ENCODE data around the gene FAM120B. TPM values are rescaled to one million over a fixed set of nuclear protein-coding genes. Genes with fewer than 3 reads are reported as not detected.
"Not testable (repeated sequence)": the region's sequence is repeated elsewhere in the genome, so short reads cannot be mapped to it uniquely, and the experiment has no call there.

Gene FAM120B
- total RNA-seq, 2 experiments from 2014 or later = 34.9 to 35.8 TPM

DNA sequence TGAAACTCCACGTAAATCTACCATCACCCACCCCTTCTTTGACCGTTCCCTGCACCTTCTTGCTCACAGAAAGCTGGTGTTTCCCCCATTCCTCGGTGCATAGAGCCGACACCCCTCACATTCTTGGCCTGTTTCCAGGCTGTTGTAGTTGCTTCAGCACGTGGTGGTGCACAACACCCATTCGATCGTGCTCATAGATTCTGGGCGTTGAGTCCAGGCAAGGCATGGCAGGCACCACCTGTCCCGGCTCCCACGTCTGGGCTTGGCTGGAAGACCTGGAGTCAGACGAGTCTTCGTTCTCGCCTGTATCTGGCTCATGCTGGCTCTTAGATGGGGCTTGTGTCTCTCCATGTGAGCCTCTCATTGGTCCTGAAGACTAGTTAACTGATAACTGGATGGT is 100.6 kb downstream of the FAM120B start:
- DNase-seq = no peak
- Mint-ChIP-seq H3K9me3 (peaks cover 2% of the 10 kb centered on the region), H3K36me3 (peaks cover 29% of the 10 kb centered on the region), H3K27me3 (peaks cover 15% of the 10 kb centered on the region), H3K4me1 (peaks cover 3% of the 10 kb centered on the region), H3K4me3 (no peak overlapping the region), H3K27ac (no peak overlapping the region)
- ATAC-seq (ENCODE audit: low read depth) = no peak
- POLR2A ChIA-PET = no interaction called here

DNA sequence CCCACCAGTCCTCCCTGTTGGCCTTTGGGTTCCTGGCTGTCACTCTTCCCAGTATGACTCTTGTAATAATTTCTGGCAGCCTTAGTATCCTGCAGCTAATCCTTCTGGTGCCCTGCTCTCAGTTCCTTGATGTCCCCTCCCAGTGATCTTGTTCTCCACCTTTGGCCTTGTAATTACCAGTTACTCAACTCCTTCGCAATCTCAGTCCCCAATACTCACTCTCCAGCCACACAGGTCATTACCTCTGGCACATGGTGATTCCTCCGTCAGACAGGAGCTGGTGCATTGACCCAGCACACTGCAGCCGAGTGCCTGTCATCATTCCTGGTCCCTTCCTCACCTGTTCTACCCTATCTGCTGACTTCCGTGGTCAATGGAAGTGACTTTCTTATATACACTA is 101.4 kb downstream of the FAM120B start:
- DNase-seq = no peak
- no peak for ATAC-seq (ENCODE audit: low read depth)
- Mint-ChIP-seq H3K27ac (no peak overlapping the region), H3K4me3 (no peak overlapping the region), H3K4me1 (peaks cover 3% of the 10 kb centered on the region), H3K36me3 (peaks cover 29% of the 10 kb centered on the region), H3K27me3 (peaks cover 19% of the 10 kb centered on the region), H3K9me3 (peaks cover 2% of the 10 kb centered on the region)
- POLR2A ChIA-PET = no interaction called here

DNA sequence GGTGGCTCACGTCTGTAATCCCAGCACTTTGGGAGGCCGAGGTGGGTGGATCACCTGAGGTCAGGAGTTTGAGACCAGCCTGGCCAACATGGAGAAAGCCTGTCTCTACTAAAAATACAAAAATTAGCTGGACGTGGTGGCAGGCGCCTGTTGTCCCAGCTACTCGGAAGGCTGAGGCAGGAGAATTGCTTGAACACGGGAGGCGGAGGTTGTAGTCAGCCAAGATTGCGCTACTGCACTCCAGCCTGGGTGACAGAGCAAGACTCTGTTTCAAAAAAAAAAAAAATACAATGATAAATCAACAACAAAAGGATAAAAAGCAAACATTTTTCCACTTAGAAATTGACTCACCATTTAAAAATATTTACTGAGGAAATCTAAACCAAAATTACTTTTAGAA is 103.2 kb downstream of the FAM120B start:
- H3K27ac Mint-ChIP-seq; DNase-seq; POLR2A ChIA-PET; H3K4me1 Mint-ChIP-seq; ATAC-seq (ENCODE audit: low read depth); H3K4me3 Mint-ChIP-seq; H3K9me3 Mint-ChIP-seq: not testable (repeated sequence)
- Mint-ChIP-seq H3K27me3 (peaks cover 27% of the 10 kb centered on the region), H3K36me3 (peaks cover 26% of the 10 kb centered on the region)

DNA sequence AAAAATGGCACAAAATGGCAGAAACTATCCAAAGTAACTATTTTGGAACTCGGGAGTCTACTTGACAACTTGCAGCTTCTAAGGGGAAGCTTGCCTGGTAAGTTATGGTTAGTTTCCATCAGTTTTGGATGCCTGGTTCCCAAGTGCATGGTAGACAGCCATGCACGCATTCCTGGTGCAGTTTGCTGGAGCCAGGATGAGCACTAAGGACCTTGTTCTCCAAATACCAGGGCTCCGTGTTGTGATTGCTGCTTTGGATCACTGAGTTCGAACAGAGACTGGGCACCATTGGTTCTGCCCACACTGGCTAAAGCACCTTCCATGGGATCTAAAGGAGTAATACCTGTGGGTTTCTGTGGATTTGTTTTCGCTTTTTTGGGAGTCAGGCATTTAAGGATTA is 103.7 kb downstream of the FAM120B start:
- no peak overlapping the region for H3K4me3 Mint-ChIP-seq
- POLR2A ChIA-PET = no interaction called here
- H3K27ac Mint-ChIP-seq = no peak overlapping the region
- no peak for ATAC-seq (ENCODE audit: low read depth)
- H3K4me1 Mint-ChIP-seq = peaks cover 3% of the 10 kb centered on the region
- H3K27me3 Mint-ChIP-seq = peaks cover 30% of the 10 kb centered on the region
- H3K9me3 Mint-ChIP-seq = peaks cover 3% of the 10 kb centered on the region
- peaks cover 21% of the 10 kb centered on the region for H3K36me3 Mint-ChIP-seq
- DNase-seq = no peak

DNA sequence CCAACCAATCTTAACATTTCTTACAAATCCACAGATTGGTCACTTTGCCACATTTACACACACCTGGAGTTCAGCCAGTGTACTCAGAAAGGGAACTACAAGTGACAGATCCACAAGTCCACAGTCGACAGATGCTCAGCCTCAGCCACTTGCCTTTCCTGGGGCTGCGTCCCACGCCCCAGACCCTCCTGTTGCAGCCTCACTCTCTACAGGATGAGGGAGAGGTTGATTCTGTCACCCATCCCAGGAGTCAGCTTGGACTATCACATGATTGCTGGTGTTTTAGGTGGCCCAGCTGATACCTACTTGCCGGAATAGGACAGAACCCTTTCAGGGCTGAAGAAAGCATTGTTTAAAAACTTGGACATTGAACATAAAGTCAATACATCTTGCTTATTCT is 108.8 kb downstream of the FAM120B start:
- Mint-ChIP-seq H3K27ac (no peak overlapping the region), H3K36me3 (no peaks in the 10 kb centered on the region), H3K4me3 (no peak overlapping the region), H3K9me3 (peaks cover 3% of the 10 kb centered on the region), H3K4me1 (no peaks in the 10 kb centered on the region), H3K27me3 (peaks cover 42% of the 10 kb centered on the region)
- DNase-seq = no peak
- ATAC-seq (ENCODE audit: low read depth) = no peak
- POLR2A ChIA-PET = no interaction called here

DNA sequence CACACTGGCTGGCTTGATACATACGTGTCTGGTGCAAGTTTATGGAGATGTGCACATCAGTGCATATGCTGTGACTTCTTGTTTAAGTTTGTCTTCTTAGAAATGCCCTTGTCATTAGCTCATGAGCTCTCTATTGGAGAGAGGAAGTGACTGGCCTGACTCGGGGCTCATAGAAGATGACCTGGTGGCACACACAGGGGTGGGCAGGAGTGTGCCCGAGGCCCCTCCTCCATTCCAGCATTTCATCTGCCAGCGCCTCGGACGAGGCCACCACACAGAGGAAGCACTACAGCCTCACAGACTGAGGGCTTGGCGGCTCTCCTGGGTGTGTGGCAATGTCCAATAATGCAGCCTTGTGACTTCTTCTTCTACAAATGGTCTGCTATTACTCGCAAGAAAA is 109.7 kb downstream of the FAM120B start:
- H3K27me3 Mint-ChIP-seq = peaks cover 34% of the 10 kb centered on the region
- peaks cover 1% of the 10 kb centered on the region for H3K9me3 Mint-ChIP-seq
- POLR2A ChIA-PET = no interaction called here
- DNase-seq (no peak), ATAC-seq (ENCODE audit: low read depth) (no peak)
- no peaks in the 10 kb centered on the region for H3K36me3 Mint-ChIP-seq
- H3K4me3 Mint-ChIP-seq = no peak overlapping the region
- H3K4me1 Mint-ChIP-seq = no peaks in the 10 kb centered on the region
- no peak overlapping the region for H3K27ac Mint-ChIP-seq

DNA sequence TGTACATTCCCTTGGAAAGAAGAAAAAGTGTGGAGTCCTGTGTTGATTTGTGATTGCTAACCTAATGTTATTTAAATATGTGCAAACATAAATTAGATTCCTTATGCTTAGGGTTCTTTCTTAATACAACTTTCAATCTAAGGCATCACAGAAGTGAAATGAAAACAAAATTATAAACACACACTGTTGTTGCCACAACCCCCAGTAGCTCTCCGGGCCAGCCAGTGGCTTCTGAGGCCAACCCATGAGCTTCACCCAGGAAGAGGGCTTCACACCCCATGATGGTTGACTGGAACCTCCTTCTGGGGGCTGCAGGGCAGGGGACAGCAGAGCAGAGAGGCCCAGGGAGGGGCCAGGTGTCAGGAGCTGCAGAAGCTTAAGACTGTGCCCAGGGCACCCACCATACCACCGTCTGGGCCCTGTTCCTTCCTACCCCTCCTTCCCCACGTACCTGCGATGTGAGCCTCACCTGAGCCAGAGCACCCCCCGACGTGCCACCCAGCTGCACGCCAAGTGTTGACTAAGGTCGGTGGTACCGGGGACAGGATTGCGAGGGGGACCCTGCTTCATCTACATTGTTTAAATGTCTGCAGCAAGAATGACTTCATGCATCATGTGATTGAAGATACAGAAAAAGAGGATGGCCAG is 110.5 kb downstream of the FAM120B start:
- POLR2A ChIA-PET = no interaction called here
- no peak for ATAC-seq (ENCODE audit: low read depth)
- peaks cover 34% of the 10 kb centered on the region for H3K27me3 Mint-ChIP-seq
- no peaks in the 10 kb centered on the region for H3K4me1 Mint-ChIP-seq
- H3K9me3 Mint-ChIP-seq = peaks cover 1% of the 10 kb centered on the region
- no peak overlapping the region for H3K27ac Mint-ChIP-seq
- DNase-seq = no peak
- no peaks in the 10 kb centered on the region for H3K36me3 Mint-ChIP-seq
- H3K4me3 Mint-ChIP-seq = no peak overlapping the region

DNA sequence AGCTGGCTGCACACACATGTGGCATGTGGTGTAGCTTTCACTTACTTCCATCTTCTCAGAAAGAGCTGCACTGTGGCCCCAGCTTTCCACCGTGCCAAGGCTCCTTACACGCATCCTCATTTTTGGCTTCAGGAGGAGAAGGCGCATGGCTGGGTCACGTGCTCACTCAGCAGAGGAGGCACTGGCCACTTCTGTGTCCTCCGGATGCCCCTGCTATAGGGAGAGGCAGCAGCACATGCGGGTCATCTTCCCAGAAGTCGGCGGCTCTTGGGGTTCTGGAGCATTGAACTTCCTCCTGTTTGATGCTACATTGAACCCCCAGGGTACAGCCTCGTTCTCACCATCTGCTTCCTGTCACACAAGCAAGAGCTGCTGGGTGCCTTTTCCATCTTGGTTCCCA is 111.3 kb downstream of the FAM120B start:
- ATAC-seq (ENCODE audit: low read depth) (no peak), DNase-seq (no peak)
- Mint-ChIP-seq H3K27me3 (peaks cover 29% of the 10 kb centered on the region), H3K27ac (no peak overlapping the region), H3K4me3 (no peak overlapping the region), H3K36me3 (no peaks in the 10 kb centered on the region), H3K9me3 (peaks cover 1% of the 10 kb centered on the region), H3K4me1 (no peaks in the 10 kb centered on the region)
- POLR2A ChIA-PET = no interaction called here

DNA sequence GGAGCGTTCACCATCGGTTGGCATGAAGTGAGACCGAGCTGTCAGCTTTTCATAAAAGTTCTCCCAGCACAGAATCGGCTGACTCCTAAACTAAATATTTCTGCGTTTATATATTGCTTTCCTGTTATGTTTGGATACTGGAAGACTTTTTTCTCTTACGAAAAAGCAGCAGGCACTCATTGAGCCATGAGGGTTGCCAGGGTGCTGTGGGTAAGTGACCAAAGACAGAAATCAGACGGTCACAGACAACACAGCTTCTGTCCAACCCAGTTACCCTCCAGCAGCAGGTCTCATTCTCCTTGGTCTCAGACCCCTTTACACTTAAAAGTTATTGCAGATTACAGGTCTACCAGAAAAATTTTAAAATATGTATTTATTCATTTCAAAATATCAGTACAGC is 113.7 kb downstream of the FAM120B start:
- Mint-ChIP-seq H3K4me3 (no peak overlapping the region), H3K27ac (no peak overlapping the region), H3K36me3 (no peaks in the 10 kb centered on the region), H3K9me3 (no peaks in the 10 kb centered on the region), H3K27me3 (peaks cover 21% of the 10 kb centered on the region), H3K4me1 (no peaks in the 10 kb centered on the region)
- ATAC-seq (ENCODE audit: low read depth) = no peak
- no peak for DNase-seq
- POLR2A ChIA-PET = no interaction called here

DNA sequence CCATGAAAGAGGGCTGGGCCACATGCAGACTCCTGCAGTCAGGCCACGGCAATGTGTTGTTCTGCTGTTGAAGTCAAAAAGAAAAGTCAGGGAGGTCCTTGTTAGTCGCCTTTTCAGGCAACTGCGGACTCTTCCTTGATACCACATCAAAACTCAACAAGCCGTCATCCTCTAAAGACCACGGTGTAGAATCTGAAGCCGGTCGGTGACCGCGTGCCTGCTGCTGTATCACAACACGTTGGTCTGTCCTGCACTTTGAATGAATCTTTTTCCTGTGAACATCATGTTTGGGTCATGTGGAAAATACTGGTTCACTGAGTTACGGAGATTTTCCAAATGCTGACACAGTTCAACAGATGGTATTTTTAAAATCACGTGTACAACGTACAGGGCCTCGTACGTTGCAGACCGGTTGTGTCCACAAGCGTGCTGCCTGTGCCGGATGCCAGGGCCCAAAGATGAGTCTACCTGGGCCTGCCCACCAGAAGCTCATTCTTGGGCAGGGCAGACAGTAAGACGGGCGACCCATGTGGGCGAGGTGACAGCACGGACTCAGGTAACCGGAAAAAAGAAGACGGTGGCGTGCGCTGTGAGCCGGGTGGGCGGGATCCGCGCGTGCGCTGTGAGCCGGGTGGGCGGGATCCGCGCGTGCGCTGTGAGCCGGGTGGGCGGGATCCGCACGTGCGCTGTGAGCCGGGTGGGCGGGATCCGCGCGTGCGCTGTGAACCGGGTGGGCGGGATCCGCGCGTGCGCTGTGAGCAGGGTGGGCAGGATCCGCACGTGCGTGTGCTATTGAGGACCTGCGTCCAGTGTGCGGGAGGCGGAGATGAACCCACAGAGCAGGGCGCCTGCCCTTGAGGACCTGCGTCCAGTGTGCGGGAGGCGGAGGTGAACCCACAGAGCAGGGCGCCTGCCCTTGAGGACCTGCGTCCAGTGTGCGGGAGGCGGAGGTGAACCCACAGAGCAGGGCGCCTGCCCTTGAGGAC is 114.5 kb downstream of the FAM120B start:
- H3K9me3 Mint-ChIP-seq = no peaks in the 10 kb centered on the region
- ATAC-seq (ENCODE audit: low read depth) = no peak
- peaks cover 15% of the 10 kb centered on the region for H3K27me3 Mint-ChIP-seq
- no peak for DNase-seq
- H3K4me3 Mint-ChIP-seq = no peak overlapping the region
- POLR2A ChIA-PET = no interaction called here
- no peaks in the 10 kb centered on the region for H3K4me1 Mint-ChIP-seq
- no peak overlapping the region for H3K27ac Mint-ChIP-seq
- no peaks in the 10 kb centered on the region for H3K36me3 Mint-ChIP-seq

DNA sequence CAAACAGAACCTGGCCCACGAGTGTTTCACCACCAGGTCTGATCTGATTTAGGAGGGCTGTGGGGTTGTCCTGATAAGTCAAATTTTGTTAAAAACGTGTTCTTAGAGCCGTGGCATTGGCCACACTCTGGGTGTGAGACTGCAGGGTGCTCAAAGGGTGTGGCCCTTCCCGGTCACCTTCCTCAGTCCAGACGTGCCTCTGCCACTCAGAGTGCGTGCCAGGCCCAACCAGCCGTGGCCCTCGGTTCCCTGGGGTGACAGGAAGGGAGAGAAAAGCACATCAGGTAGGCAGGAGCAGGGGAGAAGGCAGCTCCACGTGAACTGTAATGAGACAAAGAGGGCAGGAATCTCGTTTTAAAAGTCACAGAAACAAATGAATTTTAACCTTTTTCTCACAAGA is 115.4 kb downstream of the FAM120B start:
- no peak for ATAC-seq (ENCODE audit: low read depth)
- Mint-ChIP-seq H3K27ac (no peak overlapping the region), H3K27me3 (peaks cover 16% of the 10 kb centered on the region), H3K4me1 (no peaks in the 10 kb centered on the region), H3K9me3 (no peaks in the 10 kb centered on the region), H3K4me3 (no peak overlapping the region), H3K36me3 (no peaks in the 10 kb centered on the region)
- no peak for DNase-seq
- POLR2A ChIA-PET = no interaction called here

DNA sequence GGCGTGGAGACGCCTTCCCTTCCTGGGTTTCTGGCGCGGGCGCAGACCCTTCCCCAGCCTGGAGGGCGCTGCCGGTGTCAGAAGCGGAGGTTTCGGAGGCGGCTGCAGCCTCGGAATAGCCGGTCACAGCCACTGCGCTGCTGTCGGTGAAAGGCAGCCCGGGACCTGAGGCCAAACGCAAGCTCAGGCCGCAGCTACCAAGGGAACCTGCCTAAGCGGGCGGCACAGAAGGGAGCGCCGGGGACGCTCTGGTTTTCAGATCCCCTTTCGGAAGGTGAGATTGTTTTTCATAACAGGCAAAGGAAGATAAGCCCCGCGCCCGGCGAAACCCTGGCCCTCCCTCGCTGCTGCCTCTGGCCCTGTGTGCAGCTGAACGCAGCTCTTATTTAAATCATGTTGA is 116.5 kb downstream of the FAM120B start:
- ATAC-seq (ENCODE audit: low read depth) = no peak
- Mint-ChIP-seq H3K27ac (no peak overlapping the region), H3K9me3 (no peaks in the 10 kb centered on the region), H3K4me1 (no peaks in the 10 kb centered on the region), H3K27me3 (peaks cover 27% of the 10 kb centered on the region), H3K4me3 (no peak overlapping the region), H3K36me3 (no peaks in the 10 kb centered on the region)
- POLR2A ChIA-PET = no interaction called here
- no peak for DNase-seq

DNA sequence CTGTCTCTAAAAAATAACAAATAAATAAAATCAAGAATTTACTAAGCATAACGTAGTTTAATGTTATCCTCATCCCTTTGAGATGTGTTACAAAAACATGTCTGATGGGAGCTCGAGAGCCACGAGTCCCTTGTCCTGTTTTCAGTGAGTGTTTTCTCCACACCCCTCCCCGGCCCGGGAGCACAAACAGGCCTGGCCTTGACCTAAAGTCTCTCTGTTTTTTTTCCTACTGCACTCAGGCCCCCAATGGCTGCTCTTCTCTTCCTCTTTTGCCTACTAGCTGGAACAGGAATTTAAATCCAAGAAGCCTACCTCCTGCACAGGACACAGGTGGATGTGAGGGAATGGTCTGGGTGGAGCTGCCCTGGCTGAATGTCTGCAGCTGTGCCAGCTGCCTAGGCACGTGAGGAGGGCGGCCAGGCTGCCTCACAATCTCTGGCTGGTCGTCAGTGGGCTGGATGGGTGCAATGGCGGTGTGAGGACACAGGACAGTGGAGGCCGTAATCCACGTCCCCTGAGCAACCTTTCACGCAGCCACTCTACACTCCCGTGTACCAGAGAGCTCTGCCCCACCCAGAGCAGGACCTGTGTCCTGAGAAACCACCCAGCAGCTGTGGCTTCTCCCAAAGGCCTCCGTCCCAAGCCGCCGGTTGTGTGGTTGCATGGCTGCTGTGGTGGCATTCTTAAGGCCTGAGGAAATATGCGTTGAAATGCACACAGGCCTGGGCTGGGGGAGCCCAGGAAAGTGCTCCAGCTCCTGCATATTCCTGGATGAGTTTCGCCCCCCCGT is 117.5 kb downstream of the FAM120B start:
- no peak overlapping the region for H3K4me3 Mint-ChIP-seq
- H3K9me3 Mint-ChIP-seq = no peaks in the 10 kb centered on the region
- peaks cover 27% of the 10 kb centered on the region for H3K27me3 Mint-ChIP-seq
- no peak overlapping the region for H3K27ac Mint-ChIP-seq
- H3K4me1 Mint-ChIP-seq = no peaks in the 10 kb centered on the region
- ATAC-seq (ENCODE audit: low read depth) = no peak
- H3K36me3 Mint-ChIP-seq = no peaks in the 10 kb centered on the region
- DNase-seq = no peak
- POLR2A ChIA-PET = no interaction called here

Data from activated naive CD8-positive, alpha-beta T cell treated with anti-CD3 and anti-CD28 coated beads, Interleukin-2, amount 10 ng/mL, durations not matched to agents 7 days and 5 days (primary cell).